H9 (cell line): ENCODE results near the gene DNAJC1. TPM values are rescaled to one million over a fixed set of nuclear protein-coding genes. Genes with fewer than 3 reads are reported as not detected.
"Not testable (repeated sequence)": the region's sequence is repeated elsewhere in the genome, so short reads cannot be mapped to it uniquely, and the experiment has no call there.

ENCODE experiments used
- DNase-seq: peaks from one replicate; pipeline ENCODE4 v3.0.0-alpha.2; 2017
- H2AFZ ChIP-seq: one replicate; pipeline ENCODE4 v1.6.1; 2013; ENCODE audit warnings: mild to moderate bottlenecking, low read length, control low read depth, moderate library complexity
- H2AK5ac ChIP-seq: 2 replicates; pipeline ENCODE4 v1.6.1; 2013; ENCODE audit warnings: low read length, control low read depth, mixed read lengths; ENCODE audit not compliant: insufficient read length
- H2BK120ac ChIP-seq: one replicate; pipeline ENCODE4 v1.6.1; 2013; ENCODE audit warnings: low read depth, mild to moderate bottlenecking, low read length, control low read depth, inconsistent platforms; ENCODE audit not compliant: poor library complexity, severe bottlenecking
- H2BK12ac ChIP-seq: 2 replicates; pipeline ENCODE4 v1.6.1; 2013; ENCODE audit warnings: low read length, control low read depth, mixed read lengths, low read depth; ENCODE audit not compliant: insufficient read length
- H2BK15ac ChIP-seq: 2 replicates; pipeline ENCODE4 v1.6.1; 2013; ENCODE audit warnings: low read depth, low read length, control low read depth
- H2BK20ac ChIP-seq: one replicate; pipeline ENCODE4 v1.6.1; 2013; ENCODE audit warnings: low read depth, mild to moderate bottlenecking, low read length, control low read depth, inconsistent platforms; ENCODE audit not compliant: poor library complexity, severe bottlenecking
- H2BK5ac ChIP-seq: 2 replicates; pipeline ENCODE4 v1.6.1; 2013; ENCODE audit warnings: low read length, control low read depth, mixed read lengths; ENCODE audit not compliant: insufficient read length
- H3K14ac ChIP-seq: 2 replicates; pipeline ENCODE4 v1.6.1; 2013; ENCODE audit warnings: low read length, control low read depth; ENCODE audit not compliant: insufficient read depth
- H3K18ac ChIP-seq: 2 replicates; pipeline ENCODE4 v1.6.1; 2013; ENCODE audit warnings: low read depth, mild to moderate bottlenecking, mixed read lengths, low read length, control low read depth; ENCODE audit not compliant: insufficient read length
- H3K23ac ChIP-seq: 2 replicates; pipeline ENCODE4 v1.6.1; 2013; ENCODE audit warnings: low read length, control low read depth, mixed read lengths, low read depth; ENCODE audit not compliant: insufficient read length
- H3K23me2 ChIP-seq: 2 replicates; pipeline ENCODE4 v1.6.1; 2013; ENCODE audit warnings: low read depth, mild to moderate bottlenecking, mixed read lengths, low read length, control low read depth; ENCODE audit not compliant: insufficient read length, poor library complexity, severe bottlenecking
- H3K27ac ChIP-seq: 2 replicates; pipeline ENCODE4 v1.5.1; 2013; ENCODE audit warnings: low read length, control low read depth, mixed read lengths, low read depth; ENCODE audit not compliant: insufficient read length
- H3K27me3 ChIP-seq: 2 replicates; pipeline ENCODE4 v1.6.1; 2013; ENCODE audit warnings: low read length, control low read depth, inconsistent platforms; ENCODE audit not compliant: insufficient read depth
- H3K4ac ChIP-seq: 2 replicates; pipeline ENCODE4 v1.6.1; 2013; ENCODE audit warnings: low read depth, mild to moderate bottlenecking, control low read depth, inconsistent platforms, low read length, moderate library complexity
- H3K4me1 ChIP-seq: 2 replicates; pipeline ENCODE4 v1.6.1; 2013; ENCODE audit warnings: low read length, control low read depth, inconsistent platforms; ENCODE audit not compliant: insufficient read depth
- H3K4me2 ChIP-seq: 2 replicates; pipeline ENCODE4 v1.6.1; 2013; ENCODE audit warnings: low read length, control low read depth, mixed read lengths; ENCODE audit not compliant: insufficient read length, insufficient read depth
- H3K56ac ChIP-seq: 2 replicates; pipeline ENCODE4 v1.6.1; 2013; ENCODE audit warnings: low read depth, mild to moderate bottlenecking, mixed read lengths, low read length, control low read depth; ENCODE audit not compliant: insufficient read length
- H3K79me1 ChIP-seq: 2 replicates; pipeline ENCODE4 v1.6.1; 2013; ENCODE audit warnings: low read depth, mild to moderate bottlenecking, moderate library complexity, low read length, control low read depth, inconsistent platforms; ENCODE audit not compliant: insufficient read depth, poor library complexity, severe bottlenecking
- H3K79me2 ChIP-seq: 2 replicates; pipeline ENCODE4 v1.6.1; 2013; ENCODE audit warnings: low read length, control low read depth, inconsistent platforms; ENCODE audit not compliant: insufficient read depth
- H3K9ac ChIP-seq: 2 replicates; pipeline ENCODE4 v1.6.1; 2013; ENCODE audit warnings: low read length, control low read depth, mixed read lengths; ENCODE audit not compliant: insufficient read length; ENCODE audit errors: extremely low read depth
- H3K9me3 ChIP-seq: one replicate; pipeline ENCODE4 v1.6.1; 2013; ENCODE audit warnings: low read depth, low read length, inconsistent platforms; ENCODE audit not compliant: control insufficient read depth
- H3T11ph ChIP-seq: one replicate; pipeline ENCODE4 v1.6.1; 2013; ENCODE audit warnings: mild to moderate bottlenecking, low read length, control low read depth, inconsistent platforms
- H4K20me1 ChIP-seq: one replicate; pipeline ENCODE4 v1.6.1; 2013; ENCODE audit not compliant: control insufficient read depth, insufficient read length, insufficient read depth
- H4K5ac ChIP-seq: 2 replicates; pipeline ENCODE4 v1.6.1; 2013; ENCODE audit warnings: low read depth, mild to moderate bottlenecking, mixed read lengths, low read length, control low read depth; ENCODE audit not compliant: insufficient read length
- H4K8ac ChIP-seq: replicated peaks from 2 replicates; pipeline ENCODE4 v1.6.1; 2013; ENCODE audit warnings: low read length, control low read depth, mixed read lengths, low read depth; ENCODE audit not compliant: insufficient read length
- H4K91ac ChIP-seq: 2 replicates; pipeline ENCODE4 v1.6.1; 2013; ENCODE audit warnings: low read depth, mild to moderate bottlenecking, moderate library complexity, mixed read lengths, low read length, control low read depth; ENCODE audit not compliant: insufficient read length
- H3K27ac Mint-ChIP-seq, 3 experiments: 2 replicates in 2 of 3; 3 replicates in 1 of 3; pipeline ENCODE4 v1.8.0; 2020 to 2021; ENCODE audit warnings: mixed read lengths in 3 of 3, mild to moderate bottlenecking in 1 of 3, moderate library complexity in 1 of 3
- H3K27me3 Mint-ChIP-seq: 2 replicates; pipeline ENCODE4 v1.8.0; 2021; ENCODE audit warnings: low read depth, mild to moderate bottlenecking, moderate library complexity, mixed read lengths
- H3K36me3 Mint-ChIP-seq, 3 experiments: 2 replicates in 2 of 3; 3 replicates in 1 of 3; pipeline ENCODE4 v1.8.0; 2020 to 2021; ENCODE audit warnings: low read depth in 3 of 3, mixed read lengths in 3 of 3; ENCODE audit not compliant: insufficient read depth in 1 of 3
- H3K4me1 Mint-ChIP-seq, 2 experiments: 2 replicates each; pipeline ENCODE4 v1.8.0; 2020; ENCODE audit warnings: mixed read lengths in 2 of 2
- H3K4me3 Mint-ChIP-seq, 2 experiments: 2 replicates in 1 of 2; 3 replicates in 1 of 2; pipeline ENCODE4 v1.8.0; 2020 to 2021; ENCODE audit warnings: mild to moderate bottlenecking in 2 of 2, mixed read lengths in 2 of 2, moderate library complexity in 1 of 2
- H3K9me3 Mint-ChIP-seq, 2 experiments: 2 replicates in 1 of 2; 3 replicates in 1 of 2; pipeline ENCODE4 v1.8.0; 2020; ENCODE audit warnings: mild to moderate bottlenecking in 2 of 2, mixed read lengths in 2 of 2, moderate library complexity in 1 of 2
- CTCF ChIP-seq: fragments of 200-600 bp; sonication (generic); conservative IDR thresholded peaks from 3 replicates; pipeline ENCODE4 v1.8.0; 2021; ENCODE audit warnings: antibody characterized with exemption, mild to moderate bottlenecking
- WGBS: extraction: QIAGEN DNeasy Blood & Tissue Kit; methylation state at CpG from one replicate; pipeline ENCODE4 v1.1.7; 2013; ENCODE audit warnings: missing lambda C conversion rate, low lambda C conversion rate, mixed read lengths; ENCODE audit not compliant: insufficient read length; ENCODE audit errors: extremely low coverage; 5-methylcytosine and 5-hydroxymethylcytosine counted together
- total RNA-seq: library from RNA; stranded (reverse); gene quantifications from 2 replicates; pipeline ENCODE4 v1.2.1, GENCODE V29; 2021

DNAJC1 gene
- total RNA-seq, 1 experiment from 2014 or later: 11.2 TPM

- Histone ChIP-seq H3K9me3 (no peaks in the 10 kb centered on the region), H3K56ac (no peak overlapping the region), H2BK20ac (no peak overlapping the region), H3K79me1 (no peaks in the 10 kb centered on the region), H3K79me2 (no peaks in the 10 kb centered on the region), H3K9ac (no peak overlapping the region), H3K4me2 (no peak overlapping the region), H2BK5ac (no peak overlapping the region), H3K23ac (no peak overlapping the region), H3K14ac (no peak overlapping the region), H2AFZ (no peak overlapping the region), H3K27ac (no peak overlapping the region), H4K91ac (no peak overlapping the region), H3K4me1 (no peaks in the 10 kb centered on the region), H4K20me1 (no peaks in the 10 kb centered on the region), H3K4ac (no peak overlapping the region), H4K8ac (no peak overlapping the region), H3K18ac (no peak overlapping the region), H2AK5ac (no peak overlapping the region), H3K23me2 (no peaks in the 10 kb centered on the region), H2BK12ac (no peak overlapping the region), H3T11ph (no peak overlapping the region), H4K5ac (no peak overlapping the region), H2BK15ac (no peak overlapping the region), H2BK120ac (no peak overlapping the region), H3K27me3 (no peaks in the 10 kb centered on the region)
- H3K4me1 Mint-ChIP-seq: no peaks in the 10 kb centered on the region
- H3K4me3 Mint-ChIP-seq: no peak overlapping the region
- peaks cover 2 to 27% (median 8%) of the 10 kb centered on the region in 3 experiments; a peak in 5 of 7 replicates for H3K36me3 Mint-ChIP-seq
- DNase-seq: no peak
- no peaks in the 10 kb centered on the region; the same call in 1 of the 2 replicates for H3K27me3 Mint-ChIP-seq
- TF ChIP-seq CTCF: no peak
- no CpG with 5 or more reads among the region's 3 CpGs for WGBS
- no peak overlapping the region for H3K27ac Mint-ChIP-seq
- H3K9me3 Mint-ChIP-seq: peaks cover 23 to 25% of the 10 kb centered on the region in 2 experiments
Observed at GRCh38 chr10:22034333-22034732, 30.8 kb upstream of the DNAJC1 start.

GRCh38 chr10:22032268-22032667, 28.7 kb upstream of the DNAJC1 start:
- not testable (repeated sequence) for H3K14ac ChIP-seq, H3K23me2 ChIP-seq, H3K4me1 ChIP-seq, H4K8ac ChIP-seq, H2BK20ac ChIP-seq, H4K5ac ChIP-seq, H3T11ph ChIP-seq, H3K23ac ChIP-seq, H3K18ac ChIP-seq, H3K4ac ChIP-seq, H2BK120ac ChIP-seq, H3K4me2 ChIP-seq, H4K91ac ChIP-seq, H2BK5ac ChIP-seq, H3K9ac ChIP-seq, H3K79me1 ChIP-seq, H3K9me3 ChIP-seq, H3K27ac ChIP-seq, H3K56ac ChIP-seq, H3K27me3 ChIP-seq, H3K4me3 Mint-ChIP-seq, H3K4me1 Mint-ChIP-seq, H3K27ac Mint-ChIP-seq, H2BK15ac ChIP-seq, H2AFZ ChIP-seq, H3K27me3 Mint-ChIP-seq, H4K20me1 ChIP-seq, DNase-seq, H3K79me2 ChIP-seq, H2AK5ac ChIP-seq, H2BK12ac ChIP-seq
- peaks cover 2 to 30% (median 8%) of the 10 kb centered on the region in 3 experiments; a peak in 5 of 7 replicates for H3K36me3 Mint-ChIP-seq
- peaks cover 23 to 25% of the 10 kb centered on the region in 2 experiments for H3K9me3 Mint-ChIP-seq
- WGBS: no CpG with 5 or more reads among the region's 3 CpGs
